Suprapubic skin (tissue), 4 donors: Measurements from ENCODE around the gene CHRNB2.

Source experiments
- CTCF ChIP-seq, 2 donors: fragments of 200-600 bp in 1 of 2; fragments of 450-650 bp in 1 of 2; sonication (generic) in 1 of 2; IDR thresholded peaks; one replicate each; pipeline ENCODE4 v1.5.1; 2016 to 2019; ENCODE audit warnings: antibody characterized with exemption in 2 of 2, mild to moderate bottlenecking in 1 of 2, moderate library complexity in 1 of 2
- POLR2A ChIP-seq, 2 donors: fragments of 450-650 bp; IDR thresholded peaks; one replicate each; pipeline ENCODE4 v1.6.1; 2017; ENCODE audit warnings: antibody characterized with exemption in 2 of 2, mild to moderate bottlenecking in 2 of 2, moderate library complexity in 2 of 2
- POLR2AphosphoS5 ChIP-seq, 3 donors: sonication (generic); formaldehyde crosslinking; IDR thresholded peaks; one replicate each; pipeline ENCODE4 v1.6.1; 2017; ENCODE audit warnings: antibody characterized with exemption in 3 of 3

GRCh38 chr1:154603317-154603716, 35.7 kb downstream of the CHRNB2 start:
- TF ChIP-seq CTCF (IDR thresholded peaks at IDR 0.05): no peak
- TF ChIP-seq POLR2A (IDR thresholded peaks at IDR 0.05): no peak
- no peak for TF ChIP-seq POLR2AphosphoS5 (IDR thresholded peaks at IDR 0.05)
